Upper lobe of right lung (tissue), 1 donor: ENCODE measurements around the gene TPPP2. TPM values are rescaled to one million over a fixed set of nuclear protein-coding genes. Genes with fewer than 3 reads are reported as not detected.
A peak's percentile ranks its signal among the peaks of the same experiment; 100 is the strongest.

ENCODE experiments used
- ATAC-seq: fragments of 200-7000 bp; cut with Tn5 transposase; one replicate; pipeline ENCODE4 v1.9.1; 2020; ENCODE audit warnings: mild to moderate bottlenecking, moderate library complexity
- DNase-seq: peaks from one replicate; pipeline ENCODE4 v3.0.0-alpha.2; 2020
- H3K27ac ChIP-seq: fragments of 200-600 bp; one replicate; pipeline ENCODE4 v1.8.0; 2022
- H3K27me3 ChIP-seq: fragments of 200-600 bp; one replicate; pipeline ENCODE4 v1.8.0; 2022; ENCODE audit warnings: mild to moderate bottlenecking
- H3K36me3 ChIP-seq: fragments of 200-600 bp; one replicate; pipeline ENCODE4 v1.8.0; 2022
- H3K4me1 ChIP-seq: fragments of 200-600 bp; one replicate; pipeline ENCODE4 v1.8.0; 2022
- H3K4me3 ChIP-seq: fragments of 200-600 bp; one replicate; pipeline ENCODE4 v1.8.0; 2022; ENCODE audit warnings: mild to moderate bottlenecking
- H3K9me3 ChIP-seq: fragments of 200-600 bp; one replicate; pipeline ENCODE4 v1.8.0; 2022
- intact Hi-C: fragments of 100-400 bp; cut with DNase I; formaldehyde crosslinking; loops from one replicate; pipeline ENCODE4 v1.11.0; 2022
- total RNA-seq: library from RNA; stranded (reverse); fragmentation: NEBNext Ultra II Directional; extraction: Animal tissue kit (Norgen Biotek cat#: 25700); gene quantifications from one replicate; pipeline ENCODE4 v1.2.1, GENCODE V29; 2021
- TF ChIP-seq, protein P1 (sequence below): fragments of 200-600 bp; IDR thresholded peaks from one replicate; pipeline ENCODE4 v1.8.0; 2022; ENCODE audit warnings: antibody characterized with exemption
- donor health status: DM: no; HTN: yes; CAD: no; lungs with severe emphysema.

Gene TPPP2
- total RNA-seq, 1 donor from 2014 or later: not detected

DNA sequence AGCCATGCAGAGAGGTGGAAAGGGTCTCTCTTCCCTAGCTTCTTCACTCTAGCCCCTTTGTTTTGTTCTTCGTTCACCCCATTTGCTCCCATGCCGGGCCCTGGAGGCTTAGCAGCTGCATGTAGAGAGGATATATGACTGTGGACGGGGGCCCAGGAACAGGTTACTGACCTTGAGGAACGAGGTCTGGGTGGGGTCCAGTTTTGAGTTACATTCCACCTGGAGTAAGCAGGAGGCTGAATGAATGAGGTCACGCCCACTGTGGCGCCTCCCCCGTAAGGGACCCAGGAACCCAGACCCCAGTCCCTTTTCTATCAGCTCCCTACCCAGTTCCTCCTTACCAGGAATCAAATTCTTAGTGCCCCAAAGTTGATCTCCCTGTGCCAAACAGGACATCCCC, 11.7 kb upstream of the TPPP2 start:
- TF ChIP-seq, protein P1, sequence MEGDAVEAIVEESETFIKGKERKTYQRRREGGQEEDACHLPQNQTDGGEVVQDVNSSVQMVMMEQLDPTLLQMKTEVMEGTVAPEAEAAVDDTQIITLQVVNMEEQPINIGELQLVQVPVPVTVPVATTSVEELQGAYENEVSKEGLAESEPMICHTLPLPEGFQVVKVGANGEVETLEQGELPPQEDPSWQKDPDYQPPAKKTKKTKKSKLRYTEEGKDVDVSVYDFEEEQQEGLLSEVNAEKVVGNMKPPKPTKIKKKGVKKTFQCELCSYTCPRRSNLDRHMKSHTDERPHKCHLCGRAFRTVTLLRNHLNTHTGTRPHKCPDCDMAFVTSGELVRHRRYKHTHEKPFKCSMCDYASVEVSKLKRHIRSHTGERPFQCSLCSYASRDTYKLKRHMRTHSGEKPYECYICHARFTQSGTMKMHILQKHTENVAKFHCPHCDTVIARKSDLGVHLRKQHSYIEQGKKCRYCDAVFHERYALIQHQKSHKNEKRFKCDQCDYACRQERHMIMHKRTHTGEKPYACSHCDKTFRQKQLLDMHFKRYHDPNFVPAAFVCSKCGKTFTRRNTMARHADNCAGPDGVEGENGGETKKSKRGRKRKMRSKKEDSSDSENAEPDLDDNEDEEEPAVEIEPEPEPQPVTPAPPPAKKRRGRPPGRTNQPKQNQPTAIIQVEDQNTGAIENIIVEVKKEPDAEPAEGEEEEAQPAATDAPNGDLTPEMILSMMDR: no peak
- intact Hi-C loops: loop anchor here (5.0 kb wide), 1 partner anchor 74 kb away; no protein-coding TSS in a partner anchor
- no peak for DNase-seq
- H3K36me3 ChIP-seq: peaks cover 50% of the 10 kb centered on the region
- no peaks in the 10 kb centered on the region for H3K27me3 ChIP-seq
- no peaks in the 10 kb centered on the region for H3K9me3 ChIP-seq
- H3K27ac ChIP-seq: no peak overlapping the region
- H3K4me3 ChIP-seq: no peak overlapping the region
- H3K4me1 ChIP-seq: peaks cover 7% of the 10 kb centered on the region
- no peak for ATAC-seq

DNA sequence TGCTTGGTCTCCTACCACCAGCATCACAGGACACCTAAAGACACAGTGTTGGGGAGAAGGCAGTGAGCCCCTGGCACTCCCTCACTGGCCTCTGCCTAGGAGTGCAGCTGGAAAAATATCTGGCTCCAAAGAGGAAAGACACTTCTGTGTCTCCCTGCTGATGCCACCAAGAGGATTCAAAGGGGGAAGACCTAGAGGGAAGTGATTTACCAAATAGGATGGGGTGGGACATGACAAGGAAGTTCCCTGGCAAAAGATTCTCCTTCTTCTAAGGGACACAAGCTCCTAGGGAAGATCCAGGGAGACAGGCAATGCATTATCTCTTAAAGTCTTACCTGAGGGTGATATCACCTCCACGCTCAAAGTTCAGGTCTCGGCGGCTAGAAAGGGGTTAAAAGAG, 11.2 kb upstream of the TPPP2 start:
- DNase-seq (no peak), ATAC-seq (no peak)
- Histone ChIP-seq H3K27me3 (no peaks in the 10 kb centered on the region), H3K36me3 (peaks cover 50% of the 10 kb centered on the region), H3K4me1 (peaks cover 11% of the 10 kb centered on the region), H3K4me3 (no peak overlapping the region), H3K27ac (no peak overlapping the region), H3K9me3 (no peaks in the 10 kb centered on the region)
- TF ChIP-seq, protein P1: no peak
- intact Hi-C loops: loop anchor here (5.0 kb wide), 1 partner anchor 74 kb away; no protein-coding TSS in a partner anchor

DNA sequence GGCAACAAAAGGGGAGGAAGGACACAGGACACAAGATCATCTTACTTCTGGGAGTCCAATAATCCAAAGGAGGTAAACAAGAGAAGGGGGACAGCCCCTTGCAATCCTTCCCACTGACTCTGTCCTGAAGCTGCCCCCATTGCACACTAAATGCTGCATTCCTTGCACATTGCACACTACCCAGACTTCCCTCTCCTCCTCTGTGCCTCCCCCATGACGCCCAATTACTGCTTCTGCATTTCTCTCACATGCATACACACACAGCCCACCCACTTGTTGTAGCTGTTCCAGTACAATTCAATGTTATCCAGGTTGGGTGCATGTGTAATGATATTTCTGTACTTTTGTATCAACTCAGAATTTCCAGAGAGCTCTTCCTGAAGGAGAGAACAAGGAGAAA, 10.7 kb upstream of the TPPP2 start:
- no peaks in the 10 kb centered on the region for H3K9me3 ChIP-seq
- no peak overlapping the region for H3K27ac ChIP-seq
- peak; percentile 27 for ATAC-seq
- no peak for DNase-seq
- H3K4me1 ChIP-seq: peaks cover 17% of the 10 kb centered on the region
- TF ChIP-seq, protein P1: no peak
- no peaks in the 10 kb centered on the region for H3K27me3 ChIP-seq
- H3K4me3 ChIP-seq: no peak overlapping the region
- H3K36me3 ChIP-seq: peaks cover 50% of the 10 kb centered on the region
- intact Hi-C loops: loop anchor here (5.0 kb wide), 1 partner anchor 73 kb away; no protein-coding TSS in a partner anchor

DNA sequence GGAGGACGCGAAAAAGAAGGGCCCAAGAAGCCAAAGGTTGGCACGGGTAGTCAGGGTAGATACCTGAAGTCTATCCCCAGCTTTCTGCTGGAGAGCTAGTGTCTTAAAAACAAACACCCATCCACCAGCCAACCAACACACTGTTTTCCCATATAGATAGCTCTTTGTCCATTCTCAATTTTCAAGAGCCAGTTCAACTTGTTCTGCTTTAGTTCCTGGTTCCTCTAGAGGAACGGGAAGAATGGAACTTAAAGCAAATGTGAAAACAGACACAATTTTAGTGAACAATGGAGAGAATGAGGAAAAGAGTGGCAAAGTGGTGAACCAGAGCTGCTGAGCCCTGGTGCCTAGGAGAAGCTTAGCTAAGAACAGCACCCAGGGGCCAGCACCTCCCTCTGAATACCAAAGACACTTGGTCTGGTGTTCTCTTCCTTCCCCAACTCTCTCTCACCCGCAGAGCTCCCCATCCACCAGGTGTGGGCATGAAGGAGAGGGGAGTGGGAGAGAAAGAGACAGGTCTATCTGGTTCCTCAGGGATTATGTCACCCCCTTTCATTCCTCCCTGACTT, 9.0 kb upstream of the TPPP2 start:
- H3K27ac ChIP-seq: no peak overlapping the region
- H3K4me1 ChIP-seq: peaks cover 17% of the 10 kb centered on the region

DNA sequence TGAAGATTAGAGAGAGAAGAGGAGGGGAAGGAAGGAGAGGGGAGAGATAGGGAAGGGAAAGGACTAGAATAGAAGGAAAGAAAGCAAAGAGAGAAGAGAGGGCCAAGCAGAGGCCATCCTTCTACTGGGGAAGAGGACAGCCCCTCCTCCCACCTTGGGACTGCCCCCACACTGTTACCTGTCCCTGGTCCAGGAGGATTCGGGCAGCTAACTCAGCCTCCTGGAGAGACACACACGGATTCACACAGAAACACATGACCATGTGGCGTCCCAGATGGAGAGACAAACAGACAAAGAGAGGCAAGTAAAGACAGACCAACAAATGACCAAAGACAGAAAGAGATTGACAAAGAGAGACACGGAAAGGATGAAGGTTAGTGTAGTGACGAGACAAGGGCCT, 7.3 kb upstream of the TPPP2 start:
- H3K27ac ChIP-seq: peak overlapping the region; percentile 17
- ATAC-seq: no peak
- intact Hi-C loops: no loop called here

More for the DNA sequence above, 9.0 kb upstream of the TPPP2 start:
- Histone ChIP-seq H3K27me3 (no peaks in the 10 kb centered on the region), H3K9me3 (no peaks in the 10 kb centered on the region), H3K36me3 (peaks cover 50% of the 10 kb centered on the region), H3K4me3 (no peak overlapping the region)
- DNase-seq (no peak), ATAC-seq (no peak)
- intact Hi-C loops: no loop called here
- TF ChIP-seq, protein P1: no peak

More for the DNA sequence above, 7.3 kb upstream of the TPPP2 start:
- Histone ChIP-seq H3K9me3 (no peaks in the 10 kb centered on the region), H3K27me3 (no peaks in the 10 kb centered on the region), H3K4me3 (peak overlapping the region; percentile 86), H3K36me3 (peaks cover 41% of the 10 kb centered on the region), H3K4me1 (peaks cover 22% of the 10 kb centered on the region)
- DNase-seq: no peak
- TF ChIP-seq, protein P1: no peak
